Gastroesophageal sphincter (tissue), 4 donors: ENCODE measurements around the gene RNLS. TPM values are rescaled to one million over a fixed set of nuclear protein-coding genes. Genes with fewer than 3 reads are reported as not detected.

Source experiments
- ATAC-seq: fragments of 150-250 bp; one replicate; pipeline ENCODE4 v1.9.1; 2016; ENCODE audit warnings: mild to moderate bottlenecking, moderate library complexity
- H3K27ac ChIP-seq, 4 donors: fragments of 200-600 bp; sonication (generic) in 3 of 4; 1 replicate in 3 of 4; 2 replicates in 1 of 4; pipeline ENCODE4 v1.5.1; 2016 to 2019
- H3K27me3 ChIP-seq: fragments of 200-600 bp; sonication (generic); one replicate; pipeline ENCODE4 v1.5.1; 2019
- H3K36me3 ChIP-seq, 2 donors: fragments of 200-600 bp; sonication (generic); one replicate each; pipeline ENCODE4 v1.5.1; 2019; ENCODE audit warnings: control low read depth in 1 of 2
- H3K4me1 ChIP-seq, 3 donors: fragments of 200-600 bp; sonication (generic); 1 replicate in 2 of 3; 2 replicates in 1 of 3; pipeline ENCODE4 v1.5.1; 2016 to 2019; ENCODE audit warnings: control low read depth in 2 of 3
- H3K4me3 ChIP-seq, 2 donors: fragments of 200-600 bp; sonication (generic); one replicate each; pipeline ENCODE4 v1.5.1; 2019; ENCODE audit warnings: mild to moderate bottlenecking in 1 of 2, moderate library complexity in 1 of 2
- H3K9me3 ChIP-seq, 3 donors: fragments of 200-600 bp; sonication (generic); one replicate each; pipeline ENCODE4 v1.5.1; 2017 to 2019; ENCODE audit warnings: control low read depth in 2 of 3
- EP300 ChIP-seq: sonication (generic); formaldehyde crosslinking; IDR thresholded peaks from one replicate; pipeline ENCODE4 v1.6.1; 2017; ENCODE audit warnings: antibody characterized with exemption, mild to moderate bottlenecking
- POLR2A ChIP-seq, 2 donors: fragments of 450-650 bp; IDR thresholded peaks; one replicate each; pipeline ENCODE4 v1.6.1; 2017; ENCODE audit warnings: antibody characterized with exemption in 2 of 2, mild to moderate bottlenecking in 2 of 2, moderate library complexity in 1 of 2
- POLR2AphosphoS5 ChIP-seq: sonication (generic); formaldehyde crosslinking; IDR thresholded peaks from one replicate; pipeline ENCODE4 v1.6.1; 2017; ENCODE audit warnings: antibody characterized with exemption
- WGBS, 2 donors: methylation state at CpG; one replicate each; pipeline ENCODE4 v1.1.5; 2018; ENCODE audit warnings: low coverage in 1 of 2; 5-methylcytosine and 5-hydroxymethylcytosine counted together
- total RNA-seq, 4 donors: library from RNA; depleted of rRNA; stranded (reverse); fragments of >200 nt; gene quantifications; one replicate each; pipeline ENCODE4 v1.1.0, GENCODE V29; 2016
- TF ChIP-seq, protein P1 (sequence below), 4 experiments: fragments of 200-600 bp in 2 of 4; fragments of 450-650 bp in 2 of 4; sonication (generic) in 1 of 4; IDR thresholded peaks; one replicate each; pipeline ENCODE4 v1.5.1; 2017 to 2019; ENCODE audit warnings: antibody characterized with exemption in 4 of 4, mild to moderate bottlenecking in 2 of 4, moderate library complexity in 2 of 4

RNLS gene
- total RNA-seq, 4 donors from 2014 or later, result 9.4 to 25.1 (median 15.3) TPM

DNA sequence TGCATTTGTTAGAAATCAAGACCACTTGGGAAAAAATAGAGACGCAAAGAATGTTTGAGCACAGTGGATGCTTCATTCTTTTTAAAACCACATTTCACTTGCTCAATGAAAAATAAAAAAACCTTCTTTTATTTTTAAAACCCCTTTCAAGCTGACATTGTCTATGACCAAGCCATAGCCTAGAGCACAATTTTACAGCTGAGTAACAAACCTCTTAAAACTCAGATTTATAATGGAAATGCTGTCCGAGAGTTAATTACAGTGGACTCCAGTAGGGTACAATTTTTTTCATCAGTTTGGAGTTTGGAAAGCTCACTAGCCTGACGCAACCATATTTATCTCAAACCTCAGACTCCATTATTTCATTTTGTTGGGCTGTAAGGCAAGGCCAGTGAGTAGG is 116.3 kb downstream of the RNLS start:
- no peak overlapping the region for H3K4me3 ChIP-seq
- no peaks in the 10 kb centered on the region for H3K4me1 ChIP-seq
- 92 to 94% methylated on average over 2 to 3 of the region's 3 CpGs for WGBS, 2 donors
- no peaks in the 10 kb centered on the region for H3K27me3 ChIP-seq
- no peaks in the 10 kb centered on the region for H3K9me3 ChIP-seq
- TF ChIP-seq POLR2AphosphoS5, result no peak
- TF ChIP-seq POLR2A (IDR thresholded peaks at IDR 0.05), result no peak
- no peak for TF ChIP-seq EP300
- TF ChIP-seq, protein P1, sequence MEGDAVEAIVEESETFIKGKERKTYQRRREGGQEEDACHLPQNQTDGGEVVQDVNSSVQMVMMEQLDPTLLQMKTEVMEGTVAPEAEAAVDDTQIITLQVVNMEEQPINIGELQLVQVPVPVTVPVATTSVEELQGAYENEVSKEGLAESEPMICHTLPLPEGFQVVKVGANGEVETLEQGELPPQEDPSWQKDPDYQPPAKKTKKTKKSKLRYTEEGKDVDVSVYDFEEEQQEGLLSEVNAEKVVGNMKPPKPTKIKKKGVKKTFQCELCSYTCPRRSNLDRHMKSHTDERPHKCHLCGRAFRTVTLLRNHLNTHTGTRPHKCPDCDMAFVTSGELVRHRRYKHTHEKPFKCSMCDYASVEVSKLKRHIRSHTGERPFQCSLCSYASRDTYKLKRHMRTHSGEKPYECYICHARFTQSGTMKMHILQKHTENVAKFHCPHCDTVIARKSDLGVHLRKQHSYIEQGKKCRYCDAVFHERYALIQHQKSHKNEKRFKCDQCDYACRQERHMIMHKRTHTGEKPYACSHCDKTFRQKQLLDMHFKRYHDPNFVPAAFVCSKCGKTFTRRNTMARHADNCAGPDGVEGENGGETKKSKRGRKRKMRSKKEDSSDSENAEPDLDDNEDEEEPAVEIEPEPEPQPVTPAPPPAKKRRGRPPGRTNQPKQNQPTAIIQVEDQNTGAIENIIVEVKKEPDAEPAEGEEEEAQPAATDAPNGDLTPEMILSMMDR (IDR thresholded peaks at IDR 0.05), result no peak
- no peak overlapping the region for H3K27ac ChIP-seq
- ATAC-seq, result no peak
- H3K36me3 ChIP-seq, result no peaks in the 10 kb centered on the region

DNA sequence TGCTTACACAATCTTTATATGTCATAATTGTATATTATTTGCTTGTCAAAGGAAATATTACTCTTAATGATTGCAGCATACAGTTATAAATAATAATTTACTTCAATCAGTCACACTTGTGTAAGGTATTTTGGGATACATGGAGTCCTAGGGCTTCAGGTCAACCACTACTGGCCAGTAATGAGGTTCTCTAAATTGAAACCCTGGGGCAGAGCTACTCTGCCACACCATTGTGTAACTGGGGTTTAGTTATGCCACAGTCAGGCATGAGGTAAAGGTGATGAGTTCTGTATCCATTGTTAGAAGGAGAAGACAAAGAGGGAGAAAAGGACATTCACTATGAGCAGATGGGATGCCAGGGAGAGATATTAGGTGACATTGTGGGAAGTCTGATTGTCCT is 117.4 kb downstream of the RNLS start:
- Histone ChIP-seq H3K4me1 (no peaks in the 10 kb centered on the region), H3K27me3 (no peaks in the 10 kb centered on the region), H3K4me3 (no peak overlapping the region), H3K9me3 (no peaks in the 10 kb centered on the region), H3K36me3 (no peaks in the 10 kb centered on the region), H3K27ac (no peak overlapping the region)
- no peak for ATAC-seq
- TF ChIP-seq, protein P1 (IDR thresholded peaks at IDR 0.05), result no peak
- no peak for TF ChIP-seq POLR2AphosphoS5

- WGBS, 2 donors, result 95 to 100% methylated on average over 1 of the region's 1 CpG
- H3K27me3 ChIP-seq, result no peaks in the 10 kb centered on the region
These were observed 119.3 kb downstream of the RNLS start for GRCh38 chr10:88463811-88464210.

DNA sequence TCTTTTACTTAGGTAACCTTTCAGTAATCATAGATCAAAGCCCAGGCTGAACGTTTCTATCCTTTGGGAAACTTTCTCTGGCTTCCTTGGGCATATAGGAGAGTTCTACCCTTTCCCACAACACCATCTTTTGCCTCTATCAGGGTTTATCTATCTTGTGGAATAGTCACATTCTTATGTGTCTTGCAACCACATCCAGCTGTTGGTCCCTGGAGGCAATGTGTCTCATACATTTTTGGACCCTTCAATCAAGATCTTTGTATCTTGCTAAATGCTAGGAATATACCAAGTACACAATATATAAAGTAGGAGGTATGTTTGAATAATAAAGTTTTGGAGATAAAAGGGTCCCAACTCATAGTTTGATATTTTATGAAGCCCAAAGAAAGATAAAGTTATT is 121.7 kb downstream of the RNLS start:
- 56% methylated on average over 1 of the region's 1 CpG for WGBS, 2 donors
- Histone ChIP-seq H3K27me3 (no peaks in the 10 kb centered on the region), H3K4me3 (no peak overlapping the region), H3K9me3 (no peaks in the 10 kb centered on the region), H3K27ac (no peak overlapping the region), H3K4me1 (no peaks in the 10 kb centered on the region), H3K36me3 (no peaks in the 10 kb centered on the region)
- TF ChIP-seq, protein P1 (IDR thresholded peaks at IDR 0.05), result no peak
- TF ChIP-seq EP300 (no peak), POLR2A (IDR thresholded peaks at IDR 0.05) (no peak), POLR2AphosphoS5 (no peak)
- no peak for ATAC-seq

More at GRCh38 chr10:88463811-88464210, 119.3 kb downstream of the RNLS start:
- ATAC-seq, result no peak
- Histone ChIP-seq H3K36me3 (no peaks in the 10 kb centered on the region), H3K4me1 (no peaks in the 10 kb centered on the region), H3K9me3 (no peaks in the 10 kb centered on the region), H3K4me3 (no peak overlapping the region), H3K27ac (no peak overlapping the region)
- TF ChIP-seq POLR2AphosphoS5 (no peak), POLR2A (IDR thresholded peaks at IDR 0.05) (no peak), EP300 (no peak)
- TF ChIP-seq, protein P1 (IDR thresholded peaks at IDR 0.05), result no peak

DNA sequence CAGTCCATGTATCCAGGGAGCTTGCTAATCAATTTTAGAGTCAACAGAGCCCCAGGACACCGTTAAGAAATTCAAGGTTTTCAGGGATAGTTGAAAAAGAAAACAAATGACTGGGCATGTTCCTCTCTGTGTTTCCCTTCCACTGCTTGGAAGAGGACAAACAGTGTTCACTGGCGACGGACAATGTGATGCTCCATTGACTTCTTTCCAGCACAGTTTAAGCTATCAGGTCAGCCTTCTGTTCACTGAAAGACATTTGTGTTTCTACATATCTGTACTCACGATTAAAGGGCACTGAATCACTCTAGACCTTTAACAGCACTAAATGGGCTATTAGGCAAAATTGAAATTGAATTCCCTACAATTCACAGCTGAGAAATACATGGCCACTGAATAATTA is 123.6 kb downstream of the RNLS start:
- ATAC-seq, result peak; percentile 34
- H3K4me3 ChIP-seq, result no peak overlapping the region
- no peaks in the 10 kb centered on the region for H3K27me3 ChIP-seq
- TF ChIP-seq POLR2AphosphoS5 (no peak), EP300 (no peak), POLR2A (IDR thresholded peaks at IDR 0.05) (no peak)
- TF ChIP-seq, protein P1 (IDR thresholded peaks at IDR 0.05), result no peak
- H3K36me3 ChIP-seq, result no peaks in the 10 kb centered on the region
- WGBS, 2 donors, result 57 to 71% methylated on average over 4 of the region's 4 CpGs
- no peak overlapping the region for H3K27ac ChIP-seq
- H3K9me3 ChIP-seq, result no peaks in the 10 kb centered on the region
- H3K4me1 ChIP-seq, result no peaks in the 10 kb centered on the region
